HepG2 (cell line): ENCODE measurements around the gene DCAF7. TPM values are rescaled to one million over a fixed set of nuclear protein-coding genes. Genes with fewer than 3 reads are reported as not detected.

Source experiments
- ATF7 ChIP-seq, 2 experiments: fragments of 450-650 bp in 1 of 2; sonication (generic) in 1 of 2; formaldehyde crosslinking in 1 of 2; IDR thresholded peaks; 2 replicates each; pipeline versions ENCODE4 v1.4.0 to v1.6.1; 2016 to 2020; ENCODE audit warnings: antibody characterized with exemption in 1 of 2, mild to moderate bottlenecking in 1 of 2, missing genetic modification reagents in 1 of 2
- FIP1L1 ChIP-seq: fragments of 200-400 bp; formaldehyde crosslinking; IDR thresholded peaks from 2 replicates; pipeline ENCODE4 v1.6.1; 2018; ENCODE audit warnings: low read depth, mild to moderate bottlenecking, low read length, moderate library complexity, borderline replicate concordance; ENCODE audit not compliant: insufficient read depth
- HNF1A ChIP-seq, 2 experiments: sonication (generic) in 1 of 2; formaldehyde crosslinking in 1 of 2; IDR thresholded peaks; 2 replicates each; pipeline versions ENCODE4 v1.4.0 to v1.6.1; 2016 to 2020; ENCODE audit warnings: borderline replicate concordance in 1 of 2, low read depth in 1 of 2, mild to moderate bottlenecking in 1 of 2, missing genetic modification reagents in 1 of 2
- HNF4G ChIP-seq, 2 experiments: sonication (generic) in 1 of 2; formaldehyde crosslinking in 1 of 2; IDR thresholded peaks; 2 replicates each; pipeline versions ENCODE4 v1.4.0 to v1.6.1; 2011 to 2020; ENCODE audit warnings: borderline replicate concordance in 2 of 2, low read depth in 2 of 2, mild to moderate bottlenecking in 2 of 2, low read length in 1 of 2, missing genetic modification reagents in 1 of 2, moderate library complexity in 1 of 2
- HOXA5 ChIP-seq: sonication (generic); formaldehyde crosslinking; IDR thresholded peaks from 2 replicates; pipeline ENCODE4 v1.4.0; 2020; ENCODE audit warnings: missing genetic modification reagents
- JARID2 ChIP-seq: sonication (generic); formaldehyde crosslinking; IDR thresholded peaks from 2 replicates; pipeline ENCODE4 v1.8.1; 2023; ENCODE audit warnings: missing genetic modification reagents, inconsistent platforms; ENCODE audit not compliant: insufficient replicate concordance
- KDM2A ChIP-seq: sonication (generic); formaldehyde crosslinking; IDR thresholded peaks from 2 replicates; pipeline ENCODE4 v1.4.0; 2020; ENCODE audit warnings: low read depth, missing genetic modification reagents, borderline replicate concordance
- KLF6 ChIP-seq: IDR thresholded peaks from 2 replicates; pipeline ENCODE4 v1.8.0; 2016; ENCODE audit warnings: missing biosample characterization, missing genetic modification reagents
- RXRA ChIP-seq: sonication (generic); formaldehyde crosslinking; IDR thresholded peaks from 2 replicates; pipeline ENCODE4 v1.5.1; 2020; ENCODE audit warnings: missing genetic modification reagents
- TSC22D2 ChIP-seq: sonication (generic); formaldehyde crosslinking; IDR thresholded peaks from 2 replicates; pipeline ENCODE4 v1.5.1; 2020; ENCODE audit warnings: missing genetic modification reagents, mild to moderate bottlenecking, borderline replicate concordance
- U2AF2 ChIP-seq: fragments of 200-400 bp; formaldehyde crosslinking; IDR thresholded peaks from 2 replicates; pipeline ENCODE4 v1.6.1; 2017; ENCODE audit warnings: low read depth, mild to moderate bottlenecking, low read length
- XBP1 ChIP-seq: sonication (generic); formaldehyde crosslinking; IDR thresholded peaks from 2 replicates; pipeline ENCODE4 v1.5.0; 2020; ENCODE audit warnings: missing genetic modification reagents
- ZFP90 ChIP-seq: sonication (generic); formaldehyde crosslinking; IDR thresholded peaks from 2 replicates; pipeline ENCODE4 v1.8.0; 2022; ENCODE audit warnings: missing genetic modification reagents, mild to moderate bottlenecking, inconsistent platforms, borderline replicate concordance
- ZNF121 ChIP-seq: sonication (generic); formaldehyde crosslinking; IDR thresholded peaks from 2 replicates; pipeline ENCODE4 v1.5.0; 2020; ENCODE audit warnings: mild to moderate bottlenecking, missing genetic modification reagents
- ZNF18 ChIP-seq: sonication (generic); formaldehyde crosslinking; IDR thresholded peaks from 2 replicates; pipeline ENCODE4 v1.8.0; 2022; ENCODE audit warnings: mild to moderate bottlenecking, missing genetic modification reagents; ENCODE audit not compliant: insufficient replicate concordance
- ZNF232 ChIP-seq: sonication (generic); formaldehyde crosslinking; IDR thresholded peaks from 2 replicates; pipeline ENCODE4 v1.4.0; 2020; ENCODE audit warnings: missing genetic modification reagents, borderline replicate concordance
- ZNF678 ChIP-seq: sonication (generic); formaldehyde crosslinking; IDR thresholded peaks from 2 replicates; pipeline ENCODE4 v1.4.0; 2020; ENCODE audit warnings: mild to moderate bottlenecking, missing genetic modification reagents
- ZSCAN21 ChIP-seq: sonication (generic); formaldehyde crosslinking; IDR thresholded peaks from 2 replicates; pipeline ENCODE4 v1.8.0; 2022; ENCODE audit warnings: mild to moderate bottlenecking, missing genetic modification reagents, moderate library complexity, borderline replicate concordance
- polyA plus RNA-seq, 8 experiments: library from polyadenylated mRNA; depleted of rRNA in 3 of 8; stranded (reverse) in 7 of 8; unstranded in 1 of 8; fragments of >200 nt; fragmentation: Illumina TruSeq in 4 of 8; extraction: Trizol in 4 of 8; gene quantifications; 2 replicates each; pipeline versions ENCODE4 v1.2.1 to v1.2.3, GENCODE V29; 2011 to 2016; ENCODE audit warnings: low read depth in 4 of 8, missing spikeins in 1 of 8, mixed read lengths in 1 of 8; ENCODE audit not compliant: insufficient read depth in 1 of 8
- total RNA-seq, 5 experiments: library from RNA; depleted of rRNA; stranded (reverse); fragments of >200 nt; fragmentation: Illumina TruSeq; extraction: Trizol; gene quantifications; 2 replicates each; pipeline ENCODE4 v1.2.3, GENCODE V29; 2016; ENCODE audit warnings: low read depth in 1 of 5
- TF ChIP-seq, protein P1 (sequence below): sonication (generic); formaldehyde crosslinking; IDR thresholded peaks from 2 replicates; pipeline ENCODE4 v1.8.1; 2023; ENCODE audit warnings: mild to moderate bottlenecking, missing genetic modification reagents

Gene DCAF7
- total and polyA plus RNA-seq, 2 of the 13 experiments (the other 11 are each of a cell fraction or from before 2014, with no cell fraction given), result 55.2 to 73.4 TPM

DNA sequence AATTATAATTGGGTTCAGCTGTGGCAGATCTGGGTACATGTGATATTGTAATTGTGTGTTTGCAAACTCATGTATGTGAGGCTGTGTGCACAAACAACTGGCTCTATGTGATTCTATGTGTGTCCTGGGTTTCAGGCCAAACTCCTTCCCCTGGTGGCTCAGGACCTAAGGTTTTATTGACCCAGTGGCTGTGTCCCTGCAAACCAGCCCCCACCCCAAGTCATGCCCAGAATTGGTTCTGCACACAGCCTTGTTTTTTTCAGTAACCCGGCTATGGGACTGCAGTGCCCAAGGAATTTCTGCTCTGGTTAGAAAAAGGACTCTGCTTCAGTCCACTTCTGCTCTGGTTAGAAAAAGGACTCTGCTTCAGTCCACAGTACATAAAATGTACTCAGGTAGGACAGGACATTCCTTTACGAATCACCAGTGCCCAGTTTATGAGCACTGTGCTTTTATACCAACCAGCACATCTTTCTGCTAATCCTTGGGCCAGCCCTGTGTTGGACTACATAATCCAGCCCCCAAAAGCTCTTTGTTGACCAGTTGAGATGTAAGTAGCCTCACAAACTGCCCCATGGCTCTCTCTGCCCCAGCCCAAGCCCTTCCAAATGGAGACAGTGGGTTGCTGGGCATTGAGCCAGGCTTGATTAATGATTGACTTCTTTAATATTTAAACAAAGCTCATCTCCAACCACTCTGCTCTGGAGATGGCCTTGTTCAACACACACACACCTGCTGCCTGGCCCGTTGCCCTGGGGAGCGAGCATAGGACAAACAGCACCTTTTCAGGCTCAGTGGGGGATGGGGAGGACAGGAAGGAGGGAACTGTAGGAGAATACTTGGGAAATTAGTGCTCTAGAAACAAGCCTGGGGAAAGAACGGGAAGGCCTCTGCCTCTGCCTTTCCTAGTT lies 30.1 kb upstream of the DCAF7 start (continued):
- TF ChIP-seq ZNF232 (CRISPR knock-in tag) (peak; percentile 67; the same call in 1 of the 2 replicates), ATF7 (IDR thresholded peaks at IDR 0.05) (no peak), ATF7 (CRISPR knock-in tag; IDR thresholded peaks at IDR 0.05) (no peak), KDM2A (peak; percentile 88), TSC22D2 (peak; percentile 55; the same call in 1 of the 2 replicates), FIP1L1 (no peak), HNF1A (IDR thresholded peaks at IDR 0.05; ENCODE audit: low read depth) (peak; percentile 100), HNF1A (CRISPR knock-in tag; IDR thresholded peaks at IDR 0.05; ENCODE audit: borderline replicate concordance) (peak; percentile 100), JARID2 (no peak), ZSCAN21 (CRISPR knock-in tag) (peak; percentile 91), ZNF678 (CRISPR knock-in tag) (no peak), HNF4G (IDR thresholded peaks at IDR 0.05; ENCODE audit: borderline replicate concordance, low read depth, low read length) (peak; percentile 60; the same call in 1 of the 2 replicates), HNF4G (CRISPR knock-in tag; IDR thresholded peaks at IDR 0.05; ENCODE audit: borderline replicate concordance, low read depth) (peak; percentile 68), RXRA (peak; percentile 84), ZNF18 (CRISPR knock-in tag) (peak; percentile 81), XBP1 (no peak), HOXA5 (CRISPR knock-in tag) (peak; percentile 87), U2AF2 (no peak), KLF6 (CRISPR knock-in tag) (no peak), ZFP90 (peak; percentile 69; the same call in 1 of the 2 replicates), ZNF121 (CRISPR knock-in tag) (peak; percentile 20; the same call in 1 of the 2 replicates)
- TF ChIP-seq, protein P1, sequence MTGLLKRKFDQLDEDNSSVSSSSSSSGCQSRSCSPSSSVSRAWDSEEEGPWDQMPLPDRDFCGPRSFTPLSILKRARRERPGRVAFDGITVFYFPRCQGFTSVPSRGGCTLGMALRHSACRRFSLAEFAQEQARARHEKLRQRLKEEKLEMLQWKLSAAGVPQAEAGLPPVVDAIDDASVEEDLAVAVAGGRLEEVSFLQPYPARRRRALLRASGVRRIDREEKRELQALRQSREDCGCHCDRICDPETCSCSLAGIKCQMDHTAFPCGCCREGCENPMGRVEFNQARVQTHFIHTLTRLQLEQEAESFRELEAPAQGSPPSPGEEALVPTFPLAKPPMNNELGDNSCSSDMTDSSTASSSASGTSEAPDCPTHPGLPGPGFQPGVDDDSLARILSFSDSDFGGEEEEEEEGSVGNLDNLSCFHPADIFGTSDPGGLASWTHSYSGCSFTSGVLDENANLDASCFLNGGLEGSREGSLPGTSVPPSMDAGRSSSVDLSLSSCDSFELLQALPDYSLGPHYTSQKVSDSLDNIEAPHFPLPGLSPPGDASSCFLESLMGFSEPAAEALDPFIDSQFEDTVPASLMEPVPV, result peak; percentile 62; the same call in 1 of the 2 replicates
